Parathyroid adenoma (tissue), 2 donors: Measurements from ENCODE around the gene PGS1.

Source experiments
- H2AFZ ChIP-seq: fragments of 300-600 bp; sonication (generic); one replicate; pipeline ENCODE4 v1.7.0; 2017; ENCODE audit warnings: antibody characterized with exemption, mild to moderate bottlenecking
- H3K27ac ChIP-seq: fragments of 300-600 bp; sonication (generic); one replicate; pipeline ENCODE4 v1.7.0; 2017
- H3K27me3 ChIP-seq: fragments of 300-600 bp; sonication (generic); one replicate; pipeline ENCODE4 v1.7.0; 2017; ENCODE audit warnings: low read length; ENCODE audit not compliant: control insufficient read depth, insufficient read depth
- H3K36me3 ChIP-seq: fragments of 300-600 bp; sonication (generic); one replicate; pipeline ENCODE4 v1.7.0; 2017; ENCODE audit warnings: low read length; ENCODE audit not compliant: control insufficient read depth, insufficient read depth
- H3K4me1 ChIP-seq: fragments of 300-600 bp; sonication (generic); one replicate; pipeline ENCODE4 v1.7.0; 2017; ENCODE audit warnings: control low read depth
- H3K4me2 ChIP-seq: fragments of 300-600 bp; sonication (generic); one replicate; pipeline ENCODE4 v1.7.0; 2017; ENCODE audit warnings: low read length
- H3K4me3 ChIP-seq: fragments of 300-600 bp; sonication (generic); one replicate; pipeline ENCODE4 v1.7.0; 2017; ENCODE audit warnings: low read depth, low read length
- H3K79me2 ChIP-seq: fragments of 300-600 bp; sonication (generic); one replicate; pipeline ENCODE4 v1.7.0; 2017; ENCODE audit warnings: control low read depth
- H3K9ac ChIP-seq: fragments of 300-600 bp; sonication (generic); one replicate; pipeline ENCODE4 v1.7.0; 2017; ENCODE audit warnings: mild to moderate bottlenecking
- H3K9me3 ChIP-seq: fragments of 300-600 bp; sonication (generic); one replicate; pipeline ENCODE4 v1.7.0; 2017; ENCODE audit warnings: low read length; ENCODE audit not compliant: control insufficient read depth
- TF ChIP-seq, protein P1 (sequence below): fragments of 300-600 bp; sonication (generic); IDR thresholded peaks from one replicate; pipeline ENCODE4 v1.7.0; 2017; ENCODE audit warnings: antibody characterized with exemption, mild to moderate bottlenecking
- donor health status: primary hyperparathyroidism.

Gene PGS1

DNA sequence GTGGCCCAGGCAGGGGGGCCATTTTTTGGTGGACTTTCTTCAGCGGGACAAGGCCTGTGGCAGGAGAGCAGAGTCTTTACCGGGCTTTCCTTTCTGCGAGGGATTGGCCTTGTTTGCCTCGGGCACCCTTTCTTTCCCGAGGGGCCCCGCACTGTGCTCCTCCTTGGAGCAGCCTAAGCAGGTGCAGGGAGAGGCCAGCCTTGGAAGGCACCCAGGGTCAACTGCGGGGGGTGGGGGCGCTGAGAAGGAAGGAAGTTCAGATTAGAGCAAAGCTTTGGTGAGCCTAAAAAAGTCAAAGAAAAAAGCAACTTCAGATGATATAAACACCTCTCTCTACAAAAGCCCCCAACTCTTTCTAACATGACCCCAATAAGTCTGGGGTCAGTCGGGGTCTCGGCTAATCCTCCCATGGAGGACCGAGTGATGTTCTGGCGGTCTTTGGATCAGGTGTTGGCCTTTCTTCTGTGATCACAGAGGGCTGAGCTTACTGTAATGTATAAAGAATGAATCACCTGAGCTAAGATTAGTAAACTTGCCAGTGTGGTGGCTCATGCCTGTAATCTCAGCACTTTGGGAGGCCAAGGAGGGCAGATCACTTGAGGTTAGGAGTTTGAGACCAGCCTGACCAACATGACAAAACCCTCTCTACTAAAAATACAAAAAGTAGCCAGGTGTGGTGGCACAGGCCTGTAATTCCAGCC is 63.0 kb downstream of the PGS1 start:
- Histone ChIP-seq H3K27ac (no peak overlapping the region), H3K4me3 (no peak overlapping the region), H3K9ac (no peak overlapping the region), H3K4me1 (no peaks in the 10 kb centered on the region), H2AFZ (no peak overlapping the region), H3K4me2 (no peak overlapping the region), H3K79me2 (no peaks in the 10 kb centered on the region), H3K27me3 (no peaks in the 10 kb centered on the region), H3K9me3 (no peaks in the 10 kb centered on the region), H3K36me3 (no peaks in the 10 kb centered on the region)
- TF ChIP-seq, protein P1, sequence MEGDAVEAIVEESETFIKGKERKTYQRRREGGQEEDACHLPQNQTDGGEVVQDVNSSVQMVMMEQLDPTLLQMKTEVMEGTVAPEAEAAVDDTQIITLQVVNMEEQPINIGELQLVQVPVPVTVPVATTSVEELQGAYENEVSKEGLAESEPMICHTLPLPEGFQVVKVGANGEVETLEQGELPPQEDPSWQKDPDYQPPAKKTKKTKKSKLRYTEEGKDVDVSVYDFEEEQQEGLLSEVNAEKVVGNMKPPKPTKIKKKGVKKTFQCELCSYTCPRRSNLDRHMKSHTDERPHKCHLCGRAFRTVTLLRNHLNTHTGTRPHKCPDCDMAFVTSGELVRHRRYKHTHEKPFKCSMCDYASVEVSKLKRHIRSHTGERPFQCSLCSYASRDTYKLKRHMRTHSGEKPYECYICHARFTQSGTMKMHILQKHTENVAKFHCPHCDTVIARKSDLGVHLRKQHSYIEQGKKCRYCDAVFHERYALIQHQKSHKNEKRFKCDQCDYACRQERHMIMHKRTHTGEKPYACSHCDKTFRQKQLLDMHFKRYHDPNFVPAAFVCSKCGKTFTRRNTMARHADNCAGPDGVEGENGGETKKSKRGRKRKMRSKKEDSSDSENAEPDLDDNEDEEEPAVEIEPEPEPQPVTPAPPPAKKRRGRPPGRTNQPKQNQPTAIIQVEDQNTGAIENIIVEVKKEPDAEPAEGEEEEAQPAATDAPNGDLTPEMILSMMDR, result no peak

DNA sequence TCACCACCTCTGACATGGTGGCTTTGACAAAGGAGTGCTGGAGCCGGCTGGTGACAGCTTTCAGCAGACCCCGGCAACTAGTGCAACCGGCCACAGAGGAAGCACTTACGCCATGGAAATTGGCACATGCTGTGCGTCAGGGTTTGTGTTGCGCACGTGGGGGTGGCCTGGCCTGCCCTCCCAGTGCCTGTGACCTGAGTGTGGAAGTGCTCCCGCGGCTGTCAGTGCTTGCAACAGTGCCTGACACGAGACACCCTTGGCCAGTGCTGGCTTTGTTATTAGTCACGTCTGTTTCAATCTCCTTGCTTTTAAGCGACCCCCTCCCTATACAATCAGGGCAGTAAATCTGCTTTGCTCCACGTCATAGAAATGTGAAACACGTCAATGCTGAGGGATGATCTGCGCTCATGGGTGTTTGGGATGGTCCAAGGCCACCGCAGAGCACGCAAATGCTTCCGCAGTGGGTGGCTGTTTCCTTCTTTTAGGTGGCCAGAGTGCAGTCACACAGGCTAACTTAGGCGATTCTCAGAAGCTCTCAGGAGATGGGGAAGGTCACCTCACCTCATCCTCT is 64.3 kb downstream of the PGS1 start:
- Histone ChIP-seq H2AFZ (no peak overlapping the region), H3K27ac (no peak overlapping the region), H3K36me3 (no peaks in the 10 kb centered on the region), H3K27me3 (no peaks in the 10 kb centered on the region), H3K4me1 (no peaks in the 10 kb centered on the region), H3K4me3 (no peak overlapping the region), H3K4me2 (no peak overlapping the region), H3K79me2 (no peaks in the 10 kb centered on the region), H3K9me3 (no peaks in the 10 kb centered on the region), H3K9ac (no peak overlapping the region)
- TF ChIP-seq, protein P1, result no peak

DNA sequence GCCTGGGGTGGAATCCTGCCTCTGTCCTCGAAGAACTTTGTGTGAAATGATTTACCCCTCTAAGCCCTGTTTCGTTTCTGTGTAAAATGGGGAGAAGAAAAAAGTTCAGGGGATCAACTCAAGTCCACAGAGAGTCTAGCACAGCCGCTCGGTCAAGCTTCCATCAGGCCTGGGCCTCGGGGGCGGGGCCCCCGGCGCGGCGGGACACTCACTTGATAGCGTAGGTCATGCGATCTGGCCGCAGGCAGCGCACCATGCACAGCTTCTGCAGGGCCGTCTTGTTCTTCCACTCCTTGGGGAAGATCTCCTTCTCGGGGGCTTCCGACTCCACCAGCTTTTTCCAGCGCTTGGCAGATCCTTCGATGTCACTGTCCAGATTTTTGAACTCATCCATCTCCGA is 65.9 kb downstream of the PGS1 start:
- Histone ChIP-seq H3K27me3 (no peaks in the 10 kb centered on the region), H3K9me3 (no peaks in the 10 kb centered on the region)
- TF ChIP-seq, protein P1, result no peak

DNA sequence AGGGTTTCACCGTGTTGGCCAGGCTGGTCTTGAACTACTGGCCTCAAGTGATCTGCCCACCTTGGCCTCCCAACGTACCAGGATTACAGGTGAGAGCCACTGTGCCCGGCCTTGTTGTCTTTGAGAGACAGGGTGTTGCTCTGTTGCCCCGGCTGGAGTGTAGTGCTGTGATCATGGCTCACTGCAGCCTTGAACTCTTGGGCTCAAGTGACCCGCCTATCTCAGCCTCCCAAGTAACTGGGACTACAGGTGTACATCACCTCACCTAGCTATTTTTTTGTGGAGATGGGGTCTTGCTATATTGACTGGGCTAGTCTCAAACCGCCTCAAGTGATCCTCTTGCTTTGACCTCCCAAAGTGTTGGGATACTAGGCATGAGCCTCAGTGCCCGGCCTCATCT is 68.4 kb downstream of the PGS1 start:
- H3K4me1 ChIP-seq, result no peaks in the 10 kb centered on the region
- no peak overlapping the region for H3K27ac ChIP-seq
- no peaks in the 10 kb centered on the region for H3K9me3 ChIP-seq
- no peak overlapping the region for H3K9ac ChIP-seq
- no peak overlapping the region for H3K4me3 ChIP-seq
- H3K4me2 ChIP-seq, result no peak overlapping the region
- H3K79me2 ChIP-seq, result no peaks in the 10 kb centered on the region
- TF ChIP-seq, protein P1, result no peak
- no peaks in the 10 kb centered on the region for H3K36me3 ChIP-seq
- H3K27me3 ChIP-seq, result no peaks in the 10 kb centered on the region
- H2AFZ ChIP-seq, result no peak overlapping the region

More for the DNA sequence above, 65.9 kb downstream of the PGS1 start:
- Histone ChIP-seq H3K79me2 (no peaks in the 10 kb centered on the region), H3K27ac (no peak overlapping the region), H3K9ac (no peak overlapping the region), H2AFZ (no peak overlapping the region), H3K36me3 (no peaks in the 10 kb centered on the region), H3K4me3 (no peak overlapping the region), H3K4me1 (no peaks in the 10 kb centered on the region), H3K4me2 (no peak overlapping the region)
